Lower leg skin (tissue), 3 donors: ENCODE data around the gene OXTR.

ENCODE experiments used
- POLR2A ChIP-seq, 2 donors: fragments of 450-650 bp; IDR thresholded peaks; one replicate each; pipeline ENCODE4 v1.6.1; 2016 to 2017; ENCODE audit warnings: antibody characterized with exemption in 2 of 2, mild to moderate bottlenecking in 1 of 2, moderate library complexity in 1 of 2
- TF ChIP-seq, protein P1 (sequence below), 3 donors: fragments of 450-650 bp; IDR thresholded peaks; one replicate each; pipeline ENCODE4 v1.5.1; 2016; ENCODE audit warnings: antibody characterized with exemption in 3 of 3, mild to moderate bottlenecking in 3 of 3, moderate library complexity in 2 of 3

GRCh38 chr3:8793242-8793641 lies 23.8 kb upstream of the OXTR start:
- TF ChIP-seq, protein P1, sequence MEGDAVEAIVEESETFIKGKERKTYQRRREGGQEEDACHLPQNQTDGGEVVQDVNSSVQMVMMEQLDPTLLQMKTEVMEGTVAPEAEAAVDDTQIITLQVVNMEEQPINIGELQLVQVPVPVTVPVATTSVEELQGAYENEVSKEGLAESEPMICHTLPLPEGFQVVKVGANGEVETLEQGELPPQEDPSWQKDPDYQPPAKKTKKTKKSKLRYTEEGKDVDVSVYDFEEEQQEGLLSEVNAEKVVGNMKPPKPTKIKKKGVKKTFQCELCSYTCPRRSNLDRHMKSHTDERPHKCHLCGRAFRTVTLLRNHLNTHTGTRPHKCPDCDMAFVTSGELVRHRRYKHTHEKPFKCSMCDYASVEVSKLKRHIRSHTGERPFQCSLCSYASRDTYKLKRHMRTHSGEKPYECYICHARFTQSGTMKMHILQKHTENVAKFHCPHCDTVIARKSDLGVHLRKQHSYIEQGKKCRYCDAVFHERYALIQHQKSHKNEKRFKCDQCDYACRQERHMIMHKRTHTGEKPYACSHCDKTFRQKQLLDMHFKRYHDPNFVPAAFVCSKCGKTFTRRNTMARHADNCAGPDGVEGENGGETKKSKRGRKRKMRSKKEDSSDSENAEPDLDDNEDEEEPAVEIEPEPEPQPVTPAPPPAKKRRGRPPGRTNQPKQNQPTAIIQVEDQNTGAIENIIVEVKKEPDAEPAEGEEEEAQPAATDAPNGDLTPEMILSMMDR (IDR thresholded peaks at IDR 0.05) = no peak
- no peak for TF ChIP-seq POLR2A (IDR thresholded peaks at IDR 0.05)
